Measurements from ENCODE around the gene OR11G2. TPM values are rescaled to one million over a fixed set of nuclear protein-coding genes. Genes with fewer than 3 reads are reported as not detected.
"Not testable (repeated sequence)": the region's sequence is repeated elsewhere in the genome, so short reads cannot be mapped to it uniquely, and the experiment has no call there.

Gene OR11G2
- polyA plus RNA-seq, 12 donors = not detected

DNA sequence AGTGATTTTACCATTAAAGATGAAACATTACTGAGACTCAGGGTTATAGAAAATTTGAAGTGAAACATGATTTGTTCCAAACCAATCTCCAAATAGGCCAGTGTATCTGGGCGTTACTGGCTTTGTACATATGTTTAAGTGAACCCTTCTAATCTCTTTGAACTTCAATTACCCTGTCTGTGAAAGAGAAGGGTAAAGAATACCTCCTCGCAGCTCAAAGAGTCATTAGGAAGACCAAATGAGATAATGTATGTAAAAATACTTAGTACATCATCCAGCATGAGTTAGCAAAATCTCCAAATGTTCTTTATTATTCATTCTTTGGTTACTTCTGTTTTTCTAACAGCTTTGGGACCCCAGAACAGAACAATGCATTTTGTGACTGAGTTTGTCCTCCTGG is 32.7 kb downstream of the OR11G2 start, which contains the start of gene OR11H6:
OR11H6 (plus strand) TSS at position 301 of the 400 bp plus-strand sequence; CDS start at position 301, 0 bp downstream.
- DNase-seq = no peak

DNA sequence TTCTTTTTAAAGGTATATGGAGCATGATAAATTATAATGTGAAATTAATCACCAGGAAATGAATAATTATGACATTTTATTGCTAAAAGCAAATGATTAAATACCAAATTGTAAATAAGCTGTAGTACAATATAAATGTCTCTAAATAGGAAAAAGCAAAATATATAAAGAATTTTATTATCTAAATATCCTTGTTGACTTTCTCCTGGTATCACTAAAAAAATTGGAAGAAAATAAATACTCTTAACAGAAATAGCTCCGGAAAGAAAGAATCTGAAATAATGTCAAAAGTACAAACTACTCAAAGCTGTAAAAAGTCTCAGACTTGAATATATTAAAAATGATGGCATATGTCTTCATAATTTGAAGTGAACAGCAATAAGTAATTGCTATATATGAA is 38.0 kb downstream of the OR11G2 start, which contains the start of gene OR11H7:
OR11H7 (plus strand) TSS at position 301 of the 400 bp plus-strand sequence.
- no peak for DNase-seq

DNA sequence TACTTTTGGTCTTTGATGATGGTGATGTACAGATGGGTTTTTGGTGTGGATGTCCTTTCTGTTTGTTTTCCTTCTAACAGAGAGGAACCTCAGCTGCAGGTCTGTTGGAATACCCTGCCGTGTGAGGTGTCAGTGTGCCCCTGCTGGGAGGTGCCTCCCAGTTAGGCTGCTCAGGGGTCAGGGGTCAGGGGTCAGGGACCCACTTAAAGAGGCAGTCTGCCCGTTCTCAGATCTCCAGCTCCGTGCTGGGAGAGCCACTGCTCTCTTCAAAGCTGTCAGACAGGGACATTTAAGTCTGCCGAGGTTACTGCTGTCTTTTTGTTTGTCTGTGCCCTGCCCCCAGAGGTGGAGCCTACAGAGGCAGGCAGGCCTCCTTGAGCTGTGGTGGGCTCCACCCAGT is 44.7 kb downstream of the OR11G2 start:
- not testable (repeated sequence) for DNase-seq

DNA sequence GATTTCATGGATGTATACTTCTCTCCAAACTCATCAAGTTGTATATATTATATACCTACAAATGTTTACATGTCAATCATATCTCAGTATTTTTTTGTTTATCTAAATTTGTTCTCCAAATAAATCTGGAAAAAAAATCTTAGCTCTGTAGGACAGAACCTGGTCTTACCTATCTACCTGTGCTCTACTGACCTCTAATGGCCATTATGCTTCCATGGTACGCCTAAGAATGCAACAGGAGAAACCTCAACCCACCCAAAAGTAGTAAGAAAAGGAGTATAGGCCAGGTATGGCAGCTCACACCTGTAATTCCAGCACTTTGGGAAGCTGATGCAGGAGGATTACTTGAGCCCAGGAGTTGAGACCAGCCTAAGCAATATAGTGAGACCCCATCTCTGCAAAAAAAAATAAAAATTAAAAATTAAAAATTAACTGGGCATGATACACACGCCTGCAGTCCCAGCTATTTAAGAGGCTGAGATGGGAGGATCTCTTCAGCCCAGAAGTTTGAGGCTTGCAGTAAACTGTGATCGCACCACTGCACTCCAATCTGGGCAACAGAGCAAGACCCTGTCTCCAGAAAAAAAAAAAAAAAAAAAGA is 57.0 kb downstream of the OR11G2 start:
- DNase-seq = no peak

Other genes starting within 250 kb of the OR11G2 start
- not detected for gene OR4K15, start 215.3 kb upstream of the OR11G2 start, polyA plus RNA-seq (ENCODE audit: insufficient read length in 12 of 12)
- gene OR4Q2, start 188.7 kb upstream of the OR11G2 start, polyA plus RNA-seq (ENCODE audit: insufficient read length in 12 of 12) = not detected
- not detected for gene OR4K14, start 171.6 kb upstream of the OR11G2 start, polyA plus RNA-seq (ENCODE audit: insufficient read length in 12 of 12)
- gene OR4K13, start 154.9 kb upstream of the OR11G2 start, polyA plus RNA-seq (ENCODE audit: insufficient read length in 12 of 12) = not detected
- gene OR4L1, start 130.9 kb upstream of the OR11G2 start, polyA plus RNA-seq (ENCODE audit: insufficient read length in 12 of 12) = not detected
- under 1 TPM in 5 of 12 donors, not detected in 7; 0.03 to 0.07 (median 0.04) TPM for gene OR4K17, start 80.2 kb upstream of the OR11G2 start, polyA plus RNA-seq (ENCODE audit: insufficient read length in 12 of 12)
- not detected for gene OR4N5, start 52.1 kb upstream of the OR11G2 start, polyA plus RNA-seq (ENCODE audit: insufficient read length in 12 of 12)
- gene OR11H6, start 32.8 kb downstream of the OR11G2 start, polyA plus RNA-seq (ENCODE audit: insufficient read length in 12 of 12) = not detected
- under 1 TPM in 7 of 12 donors, not detected in 5; 0.23 to 0.53 (median 0.35) TPM for gene OR11H7, start 38.1 kb downstream of the OR11G2 start, polyA plus RNA-seq (ENCODE audit: insufficient read length in 12 of 12)
- gene OR11H4, start 48.4 kb downstream of the OR11G2 start, polyA plus RNA-seq (ENCODE audit: insufficient read length in 12 of 12) = not detected
- gene TTC5, start 115.1 kb downstream of the OR11G2 start, polyA plus RNA-seq (ENCODE audit: insufficient read length in 12 of 12) = 10 to 100 TPM in 9 of 12 donors, 1 to 10 TPM in 2, not detected in 1; 8.5 to 14.9 (median 12.3) TPM
- gene CCNB1IP1, start 142.4 kb downstream of the OR11G2 start, polyA plus RNA-seq (ENCODE audit: insufficient read length in 12 of 12) = 10 to 100 TPM in 11 of 12 donors, not detected in 1; 29.4 to 82.6 (median 67.0) TPM
- gene PARP2, start 152.7 kb downstream of the OR11G2 start, polyA plus RNA-seq (ENCODE audit: insufficient read length in 12 of 12) = 10 to 100 TPM in 11 of 12 donors, not detected in 1; 17.2 to 52.0 (median 34.6) TPM
- 10 to 100 TPM in 11 of 12 donors, not detected in 1; 12.3 to 23.8 (median 18.8) TPM for gene TEP1, start 222.6 kb downstream of the OR11G2 start, polyA plus RNA-seq (ENCODE audit: insufficient read length in 12 of 12)
- gene KLHL33, start 245.3 kb downstream of the OR11G2 start, polyA plus RNA-seq (ENCODE audit: insufficient read length in 12 of 12) = 1 to 10 TPM in 8 of 12 donors, under 1 TPM in 3, not detected in 1; 0.67 to 3.1 (median 1.6) TPM